Fibroblast of pulmonary artery (primary cell): ENCODE measurements around the gene RPS27.

Source experiments
- DNase-seq: peaks from one replicate; pipeline ENCODE4 v3.0.0-alpha.2; 2010; ENCODE audit warnings: low read depth
- H3K4me3 ChIP-seq: replicated peaks from 2 replicates; pipeline ENCODE4 v1.5.1; 2011; ENCODE audit warnings: low read depth, mild to moderate bottlenecking, control low read depth, low read length, moderate library complexity
- TF ChIP-seq, protein P1 (sequence below): IDR thresholded peaks from 2 replicates; pipeline ENCODE4 v1.5.1; 2011; ENCODE audit warnings: mild to moderate bottlenecking, control low read depth, low read length, inconsistent platforms; ENCODE audit errors: missing control alignments

RPS27 gene

GRCh38 chr1:153990468-153991150 is at the start of gene RPS27:
RPS27 (plus strand) TSS chr1:153990762; CDS start chr1:153990797, 35 bp downstream.
- H3K4me3 ChIP-seq: peak within 1 kb of the TSS; percentile 84
- TF ChIP-seq, protein P1, sequence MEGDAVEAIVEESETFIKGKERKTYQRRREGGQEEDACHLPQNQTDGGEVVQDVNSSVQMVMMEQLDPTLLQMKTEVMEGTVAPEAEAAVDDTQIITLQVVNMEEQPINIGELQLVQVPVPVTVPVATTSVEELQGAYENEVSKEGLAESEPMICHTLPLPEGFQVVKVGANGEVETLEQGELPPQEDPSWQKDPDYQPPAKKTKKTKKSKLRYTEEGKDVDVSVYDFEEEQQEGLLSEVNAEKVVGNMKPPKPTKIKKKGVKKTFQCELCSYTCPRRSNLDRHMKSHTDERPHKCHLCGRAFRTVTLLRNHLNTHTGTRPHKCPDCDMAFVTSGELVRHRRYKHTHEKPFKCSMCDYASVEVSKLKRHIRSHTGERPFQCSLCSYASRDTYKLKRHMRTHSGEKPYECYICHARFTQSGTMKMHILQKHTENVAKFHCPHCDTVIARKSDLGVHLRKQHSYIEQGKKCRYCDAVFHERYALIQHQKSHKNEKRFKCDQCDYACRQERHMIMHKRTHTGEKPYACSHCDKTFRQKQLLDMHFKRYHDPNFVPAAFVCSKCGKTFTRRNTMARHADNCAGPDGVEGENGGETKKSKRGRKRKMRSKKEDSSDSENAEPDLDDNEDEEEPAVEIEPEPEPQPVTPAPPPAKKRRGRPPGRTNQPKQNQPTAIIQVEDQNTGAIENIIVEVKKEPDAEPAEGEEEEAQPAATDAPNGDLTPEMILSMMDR: no peak
- DNase-seq: peak; percentile 99

GRCh38 chr1:153941826-153942725 is 48.5 kb upstream of the RPS27 start:
- H3K4me3 ChIP-seq: no peak overlapping the region
- TF ChIP-seq, protein P1: no peak

GRCh38 chr1:153942766-153943549 is 47.6 kb upstream of the RPS27 start:
- TF ChIP-seq, protein P1: no peak
- no peak for DNase-seq
- no peak overlapping the region for H3K4me3 ChIP-seq

More at GRCh38 chr1:153941826-153942725, 48.5 kb upstream of the RPS27 start:
- no peak for DNase-seq

- H3K4me3 ChIP-seq: no peak overlapping the region
- TF ChIP-seq, protein P1: no peak
- DNase-seq: no peak
These were observed 46.3 kb upstream of the RPS27 start for GRCh38 chr1:153944005-153944826.

GRCh38 chr1:153944827-153945117 is 45.8 kb upstream of the RPS27 start:
- DNase-seq: no peak
- H3K4me3 ChIP-seq: peak overlapping the region; percentile 75
- TF ChIP-seq, protein P1: no peak
